AG09309 (cell line): Measurements from ENCODE around the gene ZNF319.
A peak's percentile ranks its signal among the peaks of the same experiment; 100 is the strongest.

ENCODE experiments used
- DNase-seq: peaks from one replicate; pipeline ENCODE4 v3.0.0-alpha.2; 2010; ENCODE audit warnings: low read depth
- H3K4me3 ChIP-seq: 2 replicates; pipeline ENCODE4 v1.5.1; 2011; ENCODE audit warnings: mild to moderate bottlenecking, low read depth, low read length, moderate library complexity; ENCODE audit not compliant: control insufficient read depth
- CTCF ChIP-seq: IDR thresholded peaks from 2 replicates; pipeline ENCODE4 v1.5.1; 2011; ENCODE audit warnings: mild to moderate bottlenecking, low read depth, low read length, inconsistent platforms; ENCODE audit not compliant: insufficient read depth, control insufficient read depth; ENCODE audit errors: missing control alignments

ZNF319 gene

GRCh38 chr16:58020628-58021521 is 20.4 kb upstream of the ZNF319 start:
- DNase-seq = no peak
- TF ChIP-seq CTCF = peak; percentile 91
- H3K4me3 ChIP-seq = no peak overlapping the region

- TF ChIP-seq CTCF = no peak
- DNase-seq = no peak
- no peak overlapping the region for H3K4me3 ChIP-seq
Measured at GRCh38 chr16:58019866-58020538, 19.5 kb upstream of the ZNF319 start.

- TF ChIP-seq CTCF = no peak
- no peak for DNase-seq
- H3K4me3 ChIP-seq = no peak overlapping the region
Measured at GRCh38 chr16:58018803-58019202, 18.3 kb upstream of the ZNF319 start.

- TF ChIP-seq CTCF = no peak
- no peak overlapping the region for H3K4me3 ChIP-seq
- DNase-seq = no peak
Measured at GRCh38 chr16:58016840-58017446, 16.5 kb upstream of the ZNF319 start.

- H3K4me3 ChIP-seq = no peak overlapping the region
- no peak for TF ChIP-seq CTCF
- no peak for DNase-seq
Measured at GRCh38 chr16:58013201-58013956, 12.9 kb upstream of the ZNF319 start.

- TF ChIP-seq CTCF = no peak
- H3K4me3 ChIP-seq = no peak overlapping the region
- DNase-seq = no peak
Measured at GRCh38 chr16:58012481-58012880, 12.0 kb upstream of the ZNF319 start.
